Measurements from ENCODE around the gene MAD1L1.

Gene MAD1L1

DNA sequence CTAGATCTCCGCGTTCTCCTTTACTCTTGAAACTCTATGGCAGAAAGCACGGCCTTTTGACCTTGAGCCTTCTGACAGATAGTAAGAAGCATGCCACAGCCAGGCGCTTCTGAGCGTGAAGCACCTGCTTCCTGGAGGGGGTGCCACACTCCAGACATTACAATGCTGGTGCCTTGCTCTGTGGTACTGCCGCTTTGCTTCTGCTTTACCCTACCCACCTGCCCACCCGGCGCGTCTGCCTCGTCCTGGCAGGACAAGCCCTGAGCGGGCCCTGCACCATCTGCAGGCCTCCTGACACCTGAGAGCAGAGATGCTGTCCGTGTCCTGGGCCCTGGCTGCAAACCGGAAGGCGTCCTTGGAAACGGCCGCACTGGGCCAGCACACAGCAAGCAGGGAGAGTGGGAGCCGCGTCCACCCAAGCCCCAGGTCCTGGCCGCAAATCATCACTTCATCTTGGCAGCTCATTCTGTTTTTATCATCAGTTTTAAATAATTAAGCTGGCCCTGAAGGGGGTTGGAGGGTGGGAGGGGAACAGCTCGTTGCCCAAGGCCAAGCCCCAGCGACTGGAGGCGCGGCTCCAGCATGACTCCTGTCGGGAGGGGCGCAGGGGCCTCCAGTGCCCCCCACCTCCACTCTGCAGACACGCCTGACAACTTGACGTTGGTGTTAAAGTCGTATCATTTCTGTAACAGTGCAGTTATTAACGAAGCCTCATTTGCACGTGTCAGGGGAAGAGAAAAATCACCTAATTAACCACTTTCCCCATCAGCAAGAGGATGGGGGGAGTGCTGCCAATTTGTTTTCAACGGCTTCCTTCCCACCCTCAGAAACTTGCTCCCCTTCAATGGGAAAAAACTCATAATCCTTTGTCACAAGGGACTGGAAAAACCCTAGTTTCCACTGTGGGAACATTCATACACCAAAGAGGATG is 132.2 kb downstream of the MAD1L1 start:
- DNase-seq: no peak

DNA sequence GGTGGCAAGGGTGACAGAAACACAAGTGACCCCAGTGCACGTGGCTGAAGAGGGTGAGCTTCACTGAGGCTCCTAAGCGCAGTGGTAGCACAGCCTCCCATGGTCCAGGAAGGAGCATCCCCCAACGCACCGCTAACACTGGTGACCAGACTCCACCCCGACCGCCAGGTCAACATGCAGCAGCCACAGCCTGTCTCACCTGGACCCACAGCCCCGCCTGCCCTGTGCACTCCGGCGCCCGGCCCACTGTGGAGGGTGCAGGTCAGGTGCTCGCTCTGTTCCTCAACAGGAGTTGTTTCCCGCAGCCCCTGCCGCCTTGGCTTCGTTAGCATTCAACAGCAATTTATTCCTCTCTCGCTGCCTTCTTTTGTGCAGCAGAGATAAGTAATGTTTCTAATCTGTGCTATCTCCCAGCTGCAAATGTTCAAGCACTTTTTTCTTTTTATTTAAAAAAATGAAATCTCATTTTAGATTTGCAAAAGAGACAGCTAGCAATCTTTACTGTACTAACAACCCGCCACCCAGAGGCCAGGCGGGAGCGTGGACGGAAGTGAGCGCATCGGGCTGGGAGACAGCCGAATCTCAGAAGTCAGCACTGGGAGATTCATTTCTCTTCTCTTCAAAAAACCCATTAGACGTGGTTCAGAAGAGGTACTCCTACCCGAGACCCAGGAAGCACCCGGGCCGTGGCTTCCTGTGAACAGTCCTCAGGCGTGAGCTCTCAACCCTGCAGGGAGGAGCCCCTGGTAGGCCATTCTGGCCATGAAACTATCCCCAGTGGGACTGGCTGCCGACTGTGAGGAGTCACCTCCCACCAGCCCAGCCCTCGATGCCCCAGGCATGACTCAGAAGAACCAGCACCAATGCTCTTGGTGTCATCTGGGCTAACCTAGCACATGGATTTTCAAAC is 133.4 kb downstream of the MAD1L1 start:
- peak; percentile 15 for DNase-seq

- DNase-seq: no peak
These were observed 134.2 kb downstream of the MAD1L1 start for GRCh38 chr7:2098496-2098895.

GRCh38 chr7:2098056-2098455 is 134.7 kb downstream of the MAD1L1 start:
- no peak for DNase-seq

GRCh38 chr7:2097492-2097891 is 135.3 kb downstream of the MAD1L1 start:
- DNase-seq: no peak

DNA sequence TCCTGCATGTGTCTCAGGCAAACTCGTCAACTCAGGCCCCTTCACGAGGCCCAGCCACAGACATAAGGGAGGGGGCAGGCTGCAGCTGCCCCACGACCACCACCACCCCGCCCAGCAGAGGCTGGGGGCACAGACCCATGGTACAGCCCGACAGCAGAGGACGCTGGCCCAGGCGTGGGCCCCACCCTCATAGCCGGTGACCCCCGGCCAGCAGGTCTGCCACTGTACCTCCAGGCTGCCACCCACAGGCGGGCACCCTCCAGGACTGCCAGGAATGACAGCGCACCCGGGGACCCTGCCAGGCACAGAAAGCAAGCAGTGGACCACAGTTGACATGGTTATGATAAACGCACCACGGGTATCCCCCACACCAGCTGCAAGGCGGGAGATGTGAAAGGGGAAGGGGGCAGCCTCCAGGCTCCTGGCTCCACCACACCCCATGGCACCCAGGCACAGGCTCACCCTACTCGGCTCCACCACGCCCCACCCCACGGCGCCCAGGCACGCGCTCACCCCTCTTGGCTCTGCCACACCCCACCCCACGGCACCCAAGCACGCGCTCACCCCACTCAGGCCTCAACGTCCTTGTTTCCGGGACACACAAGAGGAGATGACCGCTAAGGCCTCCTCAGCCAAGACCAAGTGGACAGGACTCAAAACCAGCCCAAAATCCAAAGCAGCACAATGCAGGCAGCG is 135.9 kb downstream of the MAD1L1 start:
- no peak for DNase-seq

- no peak for DNase-seq
These were observed 137.3 kb downstream of the MAD1L1 start for GRCh38 chr7:2095436-2095835.

DNA sequence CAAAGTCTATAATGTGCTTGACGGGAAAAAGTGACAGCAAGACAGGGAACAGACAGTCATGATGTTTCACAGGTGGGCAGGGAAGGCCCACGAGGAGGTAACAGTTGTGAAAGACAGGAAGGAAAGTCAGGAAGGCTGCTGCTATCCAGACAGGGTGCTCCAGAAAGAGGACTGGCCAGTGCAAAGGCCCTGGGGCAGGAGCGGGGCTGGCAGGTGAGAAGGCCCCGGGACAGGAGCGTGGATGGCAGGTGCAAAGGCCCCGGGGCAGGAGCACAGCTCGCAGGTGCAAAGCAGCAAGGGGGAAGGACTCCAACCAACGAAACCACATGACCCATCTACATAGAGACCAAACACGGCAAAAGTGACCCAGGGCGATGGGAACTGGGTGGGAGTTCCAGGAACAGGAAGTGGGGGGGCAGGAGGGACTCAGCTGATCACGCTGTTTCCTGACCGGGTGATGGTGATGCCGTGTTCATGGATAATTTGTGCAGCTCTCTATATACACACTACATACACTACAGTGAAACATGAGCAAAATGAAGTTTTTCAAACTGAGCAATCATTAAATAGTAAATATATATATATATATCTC is 138.2 kb downstream of the MAD1L1 start:
- no peak for DNase-seq

- no peak for DNase-seq
These were observed 138.9 kb downstream of the MAD1L1 start for GRCh38 chr7:2093843-2094220.

DNA sequence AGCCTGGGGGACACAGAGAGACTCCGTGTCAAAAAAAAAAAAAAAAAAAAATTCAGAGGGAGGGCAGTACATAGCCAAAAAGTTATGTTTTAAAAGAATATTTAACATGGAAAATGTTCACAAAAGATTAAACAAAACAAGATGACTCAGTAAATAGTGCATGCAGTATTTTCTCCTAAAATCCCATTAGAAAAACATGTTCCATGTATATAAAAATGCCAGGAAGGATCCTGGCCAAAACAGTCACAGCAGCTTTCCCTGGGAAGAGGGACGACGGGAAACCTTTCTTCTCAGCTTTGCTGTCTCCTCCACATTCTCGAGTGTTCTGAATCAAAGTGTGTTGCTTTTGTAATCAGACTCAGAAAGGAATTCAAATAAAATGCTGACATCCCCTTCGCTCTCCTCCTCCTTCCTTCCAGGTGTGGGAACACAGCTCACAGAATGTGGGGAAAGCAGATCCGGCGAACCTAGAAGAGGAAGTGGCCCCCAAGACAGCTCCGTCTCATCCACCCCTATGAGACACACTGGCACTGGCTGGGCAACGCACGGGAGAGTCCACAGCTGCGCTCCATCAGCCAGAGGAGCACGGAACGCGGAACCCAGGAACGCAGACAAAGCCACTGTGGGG is 139.4 kb downstream of the MAD1L1 start:
- DNase-seq: no peak

GRCh38 chr7:2092279-2092678 is 140.5 kb downstream of the MAD1L1 start:
- DNase-seq: no peak

DNA sequence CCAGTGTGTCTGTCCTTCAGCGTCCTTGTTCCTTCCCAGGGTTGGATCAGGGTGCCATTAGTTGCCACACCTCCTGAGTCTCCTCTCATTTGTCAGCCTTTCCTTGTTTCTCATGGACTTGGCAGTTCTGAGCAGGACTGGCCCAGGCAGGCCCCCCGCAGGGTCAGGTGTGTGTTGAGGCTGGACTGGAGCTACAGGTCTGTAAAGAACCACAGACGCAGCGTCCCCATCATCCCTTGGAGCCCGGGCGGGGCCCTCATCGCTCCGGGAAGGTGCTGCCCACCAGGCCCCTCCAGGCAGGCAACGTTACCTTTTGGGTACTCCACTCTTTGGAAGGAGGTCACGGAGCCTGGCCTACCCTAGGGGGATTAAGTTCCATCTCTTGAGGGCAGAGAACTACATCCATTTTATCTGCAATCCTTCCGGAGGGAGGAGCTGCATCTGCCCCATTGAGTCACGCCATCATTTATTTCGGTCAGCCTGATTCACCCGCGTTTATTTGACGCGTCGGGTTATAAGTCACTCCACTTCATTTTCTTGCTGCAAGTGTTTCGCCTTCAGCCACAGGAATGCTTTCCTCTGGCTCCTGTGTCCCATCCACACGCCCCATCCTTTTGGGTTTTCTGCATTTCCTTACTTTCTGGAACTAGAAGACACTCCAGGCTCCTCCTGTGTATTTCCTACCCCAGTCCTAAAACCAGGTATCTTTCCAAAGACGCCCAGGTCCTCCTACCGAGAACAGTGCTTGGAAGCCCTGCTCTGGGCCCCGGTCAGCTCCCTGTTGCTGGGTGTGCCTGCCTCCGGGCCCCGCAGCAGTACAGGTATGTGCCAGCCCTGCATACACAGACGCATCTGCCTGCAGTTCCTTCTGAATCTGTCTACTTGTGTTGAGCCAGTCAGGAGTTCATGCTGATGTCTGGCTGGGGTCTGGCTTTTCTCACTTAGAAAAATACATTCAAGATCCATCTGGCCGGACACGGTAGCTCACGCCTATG is 141.9 kb downstream of the MAD1L1 start:
- DNase-seq: no peak

GRCh38 chr7:2088801-2089200 is 143.9 kb downstream of the MAD1L1 start:
- no peak for DNase-seq

- no peak for DNase-seq
These were observed 145.0 kb downstream of the MAD1L1 start for GRCh38 chr7:2087744-2088143.

GRCh38 chr7:2086229-2086628 is 146.5 kb downstream of the MAD1L1 start:
- no peak for DNase-seq

DNA sequence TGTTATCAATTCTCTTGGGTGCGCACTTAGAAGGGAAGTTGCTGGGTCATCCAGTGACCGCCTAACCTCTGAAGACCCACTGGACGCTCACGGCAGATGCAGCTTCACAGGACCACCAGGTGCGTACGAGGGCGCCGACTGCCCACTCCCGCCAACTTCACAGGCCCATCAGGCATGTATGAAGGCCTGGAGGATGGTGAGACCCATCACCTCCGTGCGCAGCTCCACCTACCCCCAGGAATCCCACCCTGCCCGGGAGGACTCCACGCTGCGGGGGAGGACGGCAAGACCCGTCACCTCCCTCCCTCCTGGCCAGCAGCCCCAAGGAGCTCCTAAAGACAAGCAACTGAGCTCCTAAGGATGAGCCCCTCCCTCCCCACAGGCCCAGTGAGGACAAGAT is 146.9 kb downstream of the MAD1L1 start:
- DNase-seq: no peak

DNA sequence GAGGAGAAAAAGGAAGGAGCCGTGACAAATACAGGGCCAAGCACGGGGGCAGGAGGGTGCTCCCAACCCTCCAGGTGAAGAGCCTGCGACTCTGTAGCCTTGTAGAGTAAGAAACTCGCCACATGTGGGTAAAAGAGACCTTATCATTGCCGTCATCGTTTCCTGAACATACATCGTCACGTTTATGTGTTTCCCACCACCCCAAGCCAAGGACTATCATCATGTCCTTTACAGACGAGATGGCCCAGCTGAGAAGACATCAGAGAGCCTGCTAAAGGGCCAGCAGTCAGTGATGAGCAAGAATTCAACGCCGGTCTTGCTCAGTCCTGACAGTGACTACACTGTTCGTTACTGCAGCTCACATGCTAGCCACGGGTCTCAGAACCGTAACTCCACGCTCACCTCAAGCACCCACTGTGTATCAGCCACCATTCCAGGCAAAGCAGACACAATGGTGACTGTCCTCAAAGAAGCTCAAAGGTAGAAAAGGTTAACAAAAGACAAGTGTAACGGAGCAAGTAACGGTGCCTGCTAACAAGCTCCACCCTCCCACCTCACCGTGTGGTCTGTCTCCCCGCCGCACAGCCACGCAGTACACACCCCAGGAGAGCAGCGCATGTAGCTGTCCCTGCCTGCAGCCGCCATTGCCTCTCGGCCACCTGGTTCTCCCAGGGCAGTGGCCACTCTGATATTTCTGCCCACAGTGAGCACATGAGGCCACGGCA is 147.8 kb downstream of the MAD1L1 start:
- DNase-seq: no peak

- DNase-seq: no peak
These were observed 148.4 kb downstream of the MAD1L1 start for GRCh38 chr7:2084331-2084730.

GRCh38 chr7:2083362-2083761 is 149.4 kb downstream of the MAD1L1 start:
- no peak for DNase-seq

Data from activated T-cell treated with anti-CD3 and anti-CD28 coated beads for 4 hours (primary cell).